GM06990 (cell line): Measurements from ENCODE around the gene AQP5.

Experiments used
- DNase-seq: peaks from one replicate; pipeline ENCODE4 v3.0.0-alpha.2; 2011; ENCODE audit not compliant: insufficient read length; ENCODE audit errors: extremely low read depth
- H3K27me3 ChIP-seq: replicated peaks from 2 replicates; pipeline ENCODE4 v1.6.0; 2011; ENCODE audit warnings: low read length; ENCODE audit not compliant: control insufficient read depth, insufficient read depth
- H3K36me3 ChIP-seq: 2 replicates; pipeline ENCODE4 v1.5.1; 2011; ENCODE audit warnings: low read length; ENCODE audit not compliant: control insufficient read depth, insufficient read depth
- H3K4me3 ChIP-seq: replicated peaks from 2 replicates; pipeline ENCODE4 v1.5.1; 2011; ENCODE audit warnings: low read depth, mild to moderate bottlenecking, control low read depth, low read length
- TF ChIP-seq, protein P1 (sequence below): IDR thresholded peaks from 2 replicates; pipeline ENCODE4 v1.5.1; 2011; ENCODE audit warnings: low read length, control low read depth, mild to moderate bottlenecking, inconsistent platforms; ENCODE audit not compliant: insufficient read depth, poor library complexity, severe bottlenecking

Gene AQP5

DNA sequence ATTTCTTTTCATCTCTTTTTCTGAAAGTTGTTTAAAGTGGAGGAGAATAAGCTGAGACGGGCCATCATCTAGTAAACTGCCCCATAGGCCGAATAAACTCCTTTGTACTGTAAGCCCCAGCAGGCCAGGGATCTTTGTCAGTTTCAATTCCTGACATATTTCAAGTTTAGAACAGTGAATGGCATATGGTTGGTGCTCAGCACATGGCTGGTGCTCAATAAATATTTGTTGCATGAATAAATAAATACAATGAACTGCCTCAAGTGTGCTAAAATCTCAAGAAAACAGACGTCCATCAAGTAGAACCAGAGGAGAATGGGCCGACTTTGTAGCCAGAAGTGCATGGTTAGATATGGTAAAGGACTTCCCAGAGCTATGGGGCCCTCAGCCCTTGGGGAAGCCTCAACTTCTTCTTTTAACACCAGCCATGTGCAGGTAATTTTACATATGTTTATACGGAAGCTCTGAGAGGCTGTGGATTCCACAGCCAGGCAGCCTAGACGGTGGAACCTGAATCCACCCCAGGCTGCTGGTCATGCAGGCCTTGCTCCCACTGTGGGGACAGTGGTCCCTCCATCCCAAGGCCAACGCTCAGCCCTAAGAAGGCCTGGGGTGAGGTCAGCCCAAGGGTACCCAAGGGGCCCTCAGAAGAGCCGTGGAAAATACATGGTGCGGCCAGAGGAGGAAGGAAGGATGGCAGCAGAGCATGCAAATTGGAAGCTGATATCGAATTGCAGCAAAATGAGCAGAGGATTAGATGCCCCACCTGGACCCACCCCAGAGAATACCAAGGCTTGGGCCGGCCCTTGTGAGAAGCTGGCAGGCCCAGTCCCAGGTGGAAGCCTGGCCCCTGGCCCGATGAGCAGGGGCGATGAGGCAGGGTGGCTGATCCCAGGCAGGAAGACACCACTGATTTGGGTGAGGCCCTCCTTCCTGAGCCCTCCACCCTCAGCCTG lies 19.8 kb upstream of the AQP5 start:
- H3K27me3 ChIP-seq = no peaks in the 10 kb centered on the region
- TF ChIP-seq, protein P1, sequence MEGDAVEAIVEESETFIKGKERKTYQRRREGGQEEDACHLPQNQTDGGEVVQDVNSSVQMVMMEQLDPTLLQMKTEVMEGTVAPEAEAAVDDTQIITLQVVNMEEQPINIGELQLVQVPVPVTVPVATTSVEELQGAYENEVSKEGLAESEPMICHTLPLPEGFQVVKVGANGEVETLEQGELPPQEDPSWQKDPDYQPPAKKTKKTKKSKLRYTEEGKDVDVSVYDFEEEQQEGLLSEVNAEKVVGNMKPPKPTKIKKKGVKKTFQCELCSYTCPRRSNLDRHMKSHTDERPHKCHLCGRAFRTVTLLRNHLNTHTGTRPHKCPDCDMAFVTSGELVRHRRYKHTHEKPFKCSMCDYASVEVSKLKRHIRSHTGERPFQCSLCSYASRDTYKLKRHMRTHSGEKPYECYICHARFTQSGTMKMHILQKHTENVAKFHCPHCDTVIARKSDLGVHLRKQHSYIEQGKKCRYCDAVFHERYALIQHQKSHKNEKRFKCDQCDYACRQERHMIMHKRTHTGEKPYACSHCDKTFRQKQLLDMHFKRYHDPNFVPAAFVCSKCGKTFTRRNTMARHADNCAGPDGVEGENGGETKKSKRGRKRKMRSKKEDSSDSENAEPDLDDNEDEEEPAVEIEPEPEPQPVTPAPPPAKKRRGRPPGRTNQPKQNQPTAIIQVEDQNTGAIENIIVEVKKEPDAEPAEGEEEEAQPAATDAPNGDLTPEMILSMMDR = no peak

DNA sequence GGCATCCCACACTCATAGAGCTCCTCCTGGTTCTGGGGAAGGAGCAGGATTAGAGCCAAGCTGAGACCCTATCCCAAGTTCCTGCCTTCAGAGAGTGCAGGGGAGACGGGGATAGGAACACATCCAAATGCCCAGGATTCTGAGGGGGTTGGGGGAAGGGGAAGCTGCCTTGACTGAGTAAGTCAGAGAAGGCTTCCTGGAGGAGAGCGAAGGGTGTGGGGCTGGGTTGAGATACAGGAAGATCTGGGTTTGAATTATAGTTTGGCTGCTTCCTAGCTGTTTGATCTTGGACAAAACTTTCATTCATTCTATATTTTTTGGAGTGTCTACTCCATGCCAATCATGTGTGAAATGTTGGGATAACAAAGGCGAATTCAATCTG lies 19.2 kb upstream of the AQP5 start:
- H3K36me3 ChIP-seq = no peaks in the 10 kb centered on the region
- no peak for DNase-seq
- TF ChIP-seq, protein P1 = no peak
- no peak overlapping the region for H3K4me3 ChIP-seq
- H3K27me3 ChIP-seq = no peaks in the 10 kb centered on the region

More for the DNA sequence above, 19.8 kb upstream of the AQP5 start:
- Histone ChIP-seq H3K36me3 (no peaks in the 10 kb centered on the region), H3K4me3 (no peak overlapping the region)
- no peak for DNase-seq

DNA sequence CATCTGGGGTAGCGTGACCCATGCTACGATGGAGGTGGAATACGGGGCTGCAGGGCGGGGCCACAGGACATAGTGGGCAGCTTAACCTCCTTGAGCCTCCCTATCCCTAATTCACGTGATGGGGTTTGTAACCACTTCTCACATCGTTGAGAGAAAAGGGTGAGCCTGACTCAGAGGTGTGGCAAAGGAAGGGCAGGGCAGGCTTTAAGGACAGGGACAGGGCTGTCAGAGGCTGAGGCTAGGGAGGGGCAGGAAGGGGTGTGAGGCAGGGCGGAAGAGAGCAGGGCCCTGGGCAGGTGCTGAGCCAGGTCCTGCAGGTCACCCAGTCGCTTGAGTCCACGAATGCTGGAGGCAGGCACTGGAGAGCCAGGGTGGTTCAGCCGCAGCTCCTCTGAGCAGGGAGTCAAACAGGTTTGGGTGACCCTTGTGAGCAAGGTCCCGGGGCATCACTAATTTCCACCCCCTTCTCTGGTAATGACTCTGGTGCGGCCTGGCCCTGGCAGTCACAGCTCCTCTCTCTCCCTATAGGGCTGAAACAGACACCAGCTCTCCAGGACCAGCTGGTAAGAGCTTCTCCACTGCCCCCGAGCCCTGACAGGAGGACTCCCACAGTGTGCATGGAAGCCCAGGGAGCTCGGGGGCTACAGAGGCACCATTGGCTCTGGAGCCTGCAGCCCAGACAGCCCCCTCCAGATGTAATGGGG lies 18.6 kb upstream of the AQP5 start:
- Histone ChIP-seq H3K4me3 (no peak overlapping the region), H3K27me3 (no peaks in the 10 kb centered on the region), H3K36me3 (no peaks in the 10 kb centered on the region)
- DNase-seq = no peak
- TF ChIP-seq, protein P1 = no peak

DNA sequence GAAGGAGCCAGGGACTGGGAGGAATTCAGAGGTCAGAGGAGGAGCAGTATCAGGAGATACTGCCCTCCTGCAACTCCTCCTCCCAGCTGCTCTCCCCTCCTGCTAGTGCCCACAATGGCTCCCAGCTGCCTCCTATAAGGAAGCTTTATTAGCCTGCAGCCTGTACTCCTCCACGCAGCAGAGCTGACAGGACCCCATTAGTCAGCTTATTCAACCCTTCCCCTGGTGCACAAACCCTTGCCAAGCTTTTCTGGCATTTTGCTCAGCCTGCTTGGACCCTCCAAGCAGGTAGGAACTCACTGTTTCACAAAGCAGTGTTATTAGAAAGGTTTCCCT lies 18.1 kb upstream of the AQP5 start:
- no peaks in the 10 kb centered on the region for H3K27me3 ChIP-seq
- H3K4me3 ChIP-seq = no peak overlapping the region
- no peak for DNase-seq
- no peaks in the 10 kb centered on the region for H3K36me3 ChIP-seq
- TF ChIP-seq, protein P1 = no peak

DNA sequence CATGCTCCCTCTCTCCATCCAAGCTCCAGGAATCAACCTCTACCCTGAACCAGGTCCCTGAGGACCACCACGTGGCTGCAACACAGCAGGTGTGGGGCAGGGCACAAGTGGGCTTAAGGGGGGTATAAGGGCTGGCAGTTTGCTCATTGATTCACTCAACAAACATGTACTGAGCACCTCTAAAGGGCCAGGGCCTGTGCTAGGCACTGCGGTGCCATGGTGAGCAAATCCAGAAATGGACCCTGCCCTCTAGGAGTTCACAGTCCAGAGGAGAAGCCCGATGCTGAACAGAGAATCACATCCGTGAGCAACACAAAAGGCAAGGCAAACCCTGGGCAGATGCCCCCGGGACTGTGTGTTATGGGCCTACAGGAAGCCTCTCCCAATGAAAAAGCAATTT lies 17.6 kb upstream of the AQP5 start:
- Histone ChIP-seq H3K36me3 (no peaks in the 10 kb centered on the region), H3K27me3 (no peaks in the 10 kb centered on the region), H3K4me3 (no peak overlapping the region)
- no peak for DNase-seq
- TF ChIP-seq, protein P1 = no peak
